Esophagus squamous epithelium (tissue), 5 donors: ENCODE measurements around the gene IGFL2. TPM values are rescaled to one million over a fixed set of nuclear protein-coding genes. Genes with fewer than 3 reads are reported as not detected.

ENCODE experiments used
- DNase-seq: peaks from one replicate; lab custom pipeline; 2025; lab: John Stamatoyannopoulos, UW
- H3K27ac ChIP-seq, 4 donors: fragments of 200-600 bp; sonication (generic); one replicate each; pipeline ENCODE4 v1.5.1; 2016 to 2019; ENCODE audit warnings: mild to moderate bottlenecking in 1 of 4
- H3K27me3 ChIP-seq, 4 donors: fragments of 200-600 bp; sonication (generic); 1 replicate in 3 of 4; 2 replicates in 1 of 4; pipeline versions ENCODE4 v1.5.1 to v1.6.0; 2017 to 2021; ENCODE audit warnings: antibody characterized with exemption in 1 of 4
- H3K36me3 ChIP-seq, 3 donors: fragments of 200-600 bp; sonication (generic); one replicate each; pipeline ENCODE4 v1.5.1; 2016 to 2019
- H3K4me1 ChIP-seq, 3 donors: fragments of 200-600 bp; sonication (generic); one replicate each; pipeline ENCODE4 v1.5.1; 2017 to 2019
- H3K4me3 ChIP-seq, 4 donors: fragments of 200-600 bp; sonication (generic); 1 replicate in 3 of 4; 2 replicates in 1 of 4; pipeline ENCODE4 v1.5.1; 2016 to 2019; ENCODE audit warnings: mild to moderate bottlenecking in 2 of 4, moderate library complexity in 1 of 4
- H3K9me3 ChIP-seq, 3 donors: fragments of 200-600 bp; sonication (generic); one replicate each; pipeline ENCODE4 v1.5.1; 2016 to 2019
- POLR2A ChIP-seq, 4 donors: fragments of 450-650 bp; IDR thresholded peaks; one replicate each; pipeline ENCODE4 v1.6.1; 2017; ENCODE audit warnings: antibody characterized with exemption in 4 of 4, mild to moderate bottlenecking in 4 of 4, moderate library complexity in 3 of 4
- WGBS, 2 donors: methylation state at CpG; one replicate each; pipeline ENCODE4 v1.1.5; 2018; 5-methylcytosine and 5-hydroxymethylcytosine counted together
- intact Hi-C: fragments of 100-400 bp; cut with DNase I; formaldehyde crosslinking; loops from one replicate; pipeline ENCODE4 v1.15.0; 2022
- total RNA-seq, 4 donors: library from RNA; depleted of rRNA; stranded (reverse); fragments of >200 nt; gene quantifications; one replicate each; pipeline ENCODE4 v1.1.0, GENCODE V29; 2016
- TF ChIP-seq, protein P1 (sequence below), 6 experiments: fragments of 450-650 bp in 4 of 6; fragments of 200-600 bp in 2 of 6; sonication (generic) in 2 of 6; IDR thresholded peaks; one replicate each; pipeline ENCODE4 v1.5.1; 2016 to 2019; ENCODE audit warnings: antibody characterized with exemption in 6 of 6, mild to moderate bottlenecking in 4 of 6, moderate library complexity in 4 of 6
- donor health status: DM: yes; HTN: yes; CAD: no.

IGFL2 gene
- total RNA-seq, 4 donors from 2014 or later: not detected

- TF ChIP-seq, protein P1, sequence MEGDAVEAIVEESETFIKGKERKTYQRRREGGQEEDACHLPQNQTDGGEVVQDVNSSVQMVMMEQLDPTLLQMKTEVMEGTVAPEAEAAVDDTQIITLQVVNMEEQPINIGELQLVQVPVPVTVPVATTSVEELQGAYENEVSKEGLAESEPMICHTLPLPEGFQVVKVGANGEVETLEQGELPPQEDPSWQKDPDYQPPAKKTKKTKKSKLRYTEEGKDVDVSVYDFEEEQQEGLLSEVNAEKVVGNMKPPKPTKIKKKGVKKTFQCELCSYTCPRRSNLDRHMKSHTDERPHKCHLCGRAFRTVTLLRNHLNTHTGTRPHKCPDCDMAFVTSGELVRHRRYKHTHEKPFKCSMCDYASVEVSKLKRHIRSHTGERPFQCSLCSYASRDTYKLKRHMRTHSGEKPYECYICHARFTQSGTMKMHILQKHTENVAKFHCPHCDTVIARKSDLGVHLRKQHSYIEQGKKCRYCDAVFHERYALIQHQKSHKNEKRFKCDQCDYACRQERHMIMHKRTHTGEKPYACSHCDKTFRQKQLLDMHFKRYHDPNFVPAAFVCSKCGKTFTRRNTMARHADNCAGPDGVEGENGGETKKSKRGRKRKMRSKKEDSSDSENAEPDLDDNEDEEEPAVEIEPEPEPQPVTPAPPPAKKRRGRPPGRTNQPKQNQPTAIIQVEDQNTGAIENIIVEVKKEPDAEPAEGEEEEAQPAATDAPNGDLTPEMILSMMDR (IDR thresholded peaks at IDR 0.05): no peak
- no peak for TF ChIP-seq POLR2A (IDR thresholded peaks at IDR 0.05)
- WGBS, 2 donors: 80% methylated on average over 10 of the region's 10 CpGs
- DNase-seq: no peak
- H3K9me3 ChIP-seq: no peaks in the 10 kb centered on the region
- H3K4me1 ChIP-seq: peaks cover 4 to 23% (median 16%) of the 10 kb centered on the region in 3 donors
- intact Hi-C loops: no loop called here
- no peaks in the 10 kb centered on the region for H3K36me3 ChIP-seq
- no peak overlapping the region for H3K4me3 ChIP-seq
- H3K27ac ChIP-seq: peak overlapping the region in 2 of 4 donors; percentile 81 to 84
- H3K27me3 ChIP-seq: no peaks in the 10 kb centered on the region
Observed at GRCh38 chr19:46131485-46132143, 16.4 kb upstream of the IGFL2 start.

- H3K27me3 ChIP-seq: no peaks in the 10 kb centered on the region
- TF ChIP-seq POLR2A (IDR thresholded peaks at IDR 0.05): no peak
- TF ChIP-seq, protein P1 (IDR thresholded peaks at IDR 0.05): no peak
- DNase-seq: no peak
- H3K36me3 ChIP-seq: no peaks in the 10 kb centered on the region
- intact Hi-C loops: no loop called here
- WGBS, 2 donors: 57 to 63% methylated on average over 4 of the region's 4 CpGs
- H3K9me3 ChIP-seq: no peaks in the 10 kb centered on the region
- H3K27ac ChIP-seq: peak overlapping the region; percentile 56 to 84 (median 80)
- H3K4me3 ChIP-seq: peak overlapping the region in 1 of 4 donors; percentile 44
- peaks cover 4 to 23% (median 16%) of the 10 kb centered on the region in 3 donors for H3K4me1 ChIP-seq
Observed at GRCh38 chr19:46132508-46133100, 15.4 kb upstream of the IGFL2 start.

DNA sequence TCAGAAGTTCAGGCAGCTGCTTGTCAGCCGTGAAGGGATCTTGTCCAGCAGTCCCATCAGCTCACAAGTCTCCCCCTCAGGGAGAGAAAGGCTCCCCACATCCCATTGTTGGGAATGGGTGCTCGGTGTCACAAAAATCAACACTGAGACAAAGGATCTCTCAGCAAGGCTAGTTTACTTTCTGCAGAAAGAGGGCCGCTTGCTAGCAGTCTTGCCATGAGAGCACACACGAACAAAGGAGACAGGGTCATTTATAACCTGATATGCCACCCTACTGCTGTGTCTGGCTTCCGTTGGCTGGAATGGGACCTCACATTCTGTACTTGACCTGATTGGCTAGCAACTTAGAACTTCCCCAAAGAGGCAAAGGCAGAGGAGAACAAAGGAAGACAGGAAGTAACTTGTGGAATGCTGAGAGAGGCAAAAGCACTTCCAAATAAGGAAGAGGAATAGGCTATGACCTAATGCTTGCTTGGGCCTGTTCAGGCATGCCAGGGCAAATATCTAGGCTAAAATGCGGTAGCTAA lies 14.9 kb upstream of the IGFL2 start:
- intact Hi-C loops: no loop called here
- Histone ChIP-seq H3K4me3 (peak overlapping the region in 1 of 4 donors; percentile 44), H3K27ac (peak overlapping the region; percentile 60 to 84 (median 80)), H3K9me3 (no peaks in the 10 kb centered on the region), H3K27me3 (no peaks in the 10 kb centered on the region), H3K36me3 (no peaks in the 10 kb centered on the region), H3K4me1 (peaks cover 4 to 23% (median 16%) of the 10 kb centered on the region in 3 donors)
- no peak for DNase-seq
- no peak for TF ChIP-seq POLR2A (IDR thresholded peaks at IDR 0.05)
- TF ChIP-seq, protein P1 (IDR thresholded peaks at IDR 0.05): no peak
- 18 to 20% methylated on average over 4 to 6 of the region's 6 CpGs for WGBS, 2 donors

GRCh38 chr19:46133777-46134241 lies 14.2 kb upstream of the IGFL2 start:
- Histone ChIP-seq H3K36me3 (no peaks in the 10 kb centered on the region), H3K27ac (peak overlapping the region; percentile 60 to 84 (median 80)), H3K9me3 (no peaks in the 10 kb centered on the region), H3K27me3 (no peaks in the 10 kb centered on the region), H3K4me1 (peaks cover 4 to 23% (median 16%) of the 10 kb centered on the region in 3 donors), H3K4me3 (no peak overlapping the region)
- intact Hi-C loops: no loop called here
- DNase-seq: no peak
- WGBS, 2 donors: 74 to 88% methylated on average over 1 of the region's 1 CpG
- TF ChIP-seq POLR2A (IDR thresholded peaks at IDR 0.05): no peak
- TF ChIP-seq, protein P1 (IDR thresholded peaks at IDR 0.05): no peak

DNA sequence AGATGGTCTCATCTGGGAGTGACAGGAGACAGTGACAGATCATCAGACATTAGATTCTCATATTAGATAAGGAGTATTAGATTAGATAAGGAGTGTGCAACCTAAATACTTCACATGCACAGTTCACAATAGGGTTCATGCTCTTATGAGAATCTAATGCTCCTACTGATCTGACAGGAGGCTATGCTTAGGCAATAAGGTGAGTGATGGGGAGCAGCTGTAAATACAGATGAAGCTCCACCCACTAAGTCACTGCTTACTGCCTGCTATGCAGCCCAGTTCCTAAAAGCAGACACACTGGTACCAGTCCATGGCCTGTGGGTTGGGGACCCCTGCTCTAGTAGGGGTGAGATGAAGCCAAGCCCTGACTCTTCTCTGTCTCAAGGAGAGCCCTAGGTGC lies 13.5 kb upstream of the IGFL2 start:
- Histone ChIP-seq H3K36me3 (no peaks in the 10 kb centered on the region), H3K27me3 (no peaks in the 10 kb centered on the region), H3K4me3 (no peak overlapping the region), H3K9me3 (no peaks in the 10 kb centered on the region), H3K4me1 (peaks cover 4 to 23% (median 16%) of the 10 kb centered on the region in 3 donors), H3K27ac (peak overlapping the region in 1 of 4 donors; percentile 84)
- TF ChIP-seq, protein P1 (IDR thresholded peaks at IDR 0.05): no peak
- TF ChIP-seq POLR2A (IDR thresholded peaks at IDR 0.05): no peak
- no peak for DNase-seq
- intact Hi-C loops: no loop called here
